ENCODE results near the gene C8B. TPM values are rescaled to one million over a fixed set of nuclear protein-coding genes. Genes with fewer than 3 reads are reported as not detected.
A peak's percentile ranks its signal among the peaks of the same experiment; 100 is the strongest.

The C8B gene
- total RNA-seq, 1 experiment from 2014 or later: not detected

- H2BK20ac ChIP-seq (ENCODE audit: low read depth, low read length, poor library complexity, severe bottlenecking): no peak overlapping the region
- no peak overlapping the region for H3K9ac ChIP-seq (ENCODE audit: extremely low read depth, insufficient read length, low read length)
- no peaks in the 10 kb centered on the region for H3K79me2 ChIP-seq (ENCODE audit: insufficient read depth, low read length)
- H3K14ac ChIP-seq (ENCODE audit: insufficient read depth, low read length): no peak overlapping the region
- H4K8ac ChIP-seq (replicated peaks; ENCODE audit: insufficient read length, low read depth, low read length): no peak overlapping the region
- no peaks in the 10 kb centered on the region for H3K23me2 ChIP-seq (ENCODE audit: insufficient read length, low read depth, low read length, poor library complexity, severe bottlenecking)
- H3K9me3 ChIP-seq (ENCODE audit: control insufficient read depth, low read depth, low read length): no peaks in the 10 kb centered on the region
- no peak overlapping the region for H2AK5ac ChIP-seq (ENCODE audit: insufficient read length, low read length)
- H2BK12ac ChIP-seq (ENCODE audit: insufficient read length, low read depth, low read length): no peak overlapping the region
- H3K36me3 Mint-ChIP-seq (ENCODE audit: insufficient read depth in 1 of 3, low read depth in 3 of 3): no peaks in the 10 kb centered on the region
- no peak overlapping the region for H3K18ac ChIP-seq (ENCODE audit: insufficient read length, low read depth, low read length)
- no peaks in the 10 kb centered on the region for H3K9me3 Mint-ChIP-seq
- no peaks in the 10 kb centered on the region for H4K20me1 ChIP-seq (ENCODE audit: control insufficient read depth, insufficient read depth, insufficient read length)
- H3K4ac ChIP-seq (ENCODE audit: low read depth, low read length): no peak overlapping the region
- no peak overlapping the region for H3K23ac ChIP-seq (ENCODE audit: insufficient read length, low read depth, low read length)
- H4K5ac ChIP-seq (ENCODE audit: insufficient read length, low read depth, low read length): no peak overlapping the region
- H2BK120ac ChIP-seq (ENCODE audit: low read depth, low read length, poor library complexity, severe bottlenecking): no peak overlapping the region
- H3K56ac ChIP-seq (ENCODE audit: insufficient read length, low read depth, low read length): no peak overlapping the region
- DNase-seq: no peak
- H3K79me1 ChIP-seq (ENCODE audit: insufficient read depth, low read depth, low read length, poor library complexity, severe bottlenecking): no peaks in the 10 kb centered on the region
- H2BK15ac ChIP-seq (ENCODE audit: low read depth, low read length): no peak overlapping the region
- no peaks in the 10 kb centered on the region for H3K27me3 ChIP-seq (ENCODE audit: insufficient read depth, low read length)
- H3T11ph ChIP-seq (ENCODE audit: low read length): no peak overlapping the region
- no peaks in the 10 kb centered on the region for H3K4me1 ChIP-seq (ENCODE audit: insufficient read depth, low read length)
- H3K27me3 Mint-ChIP-seq (ENCODE audit: low read depth): peaks cover 12% of the 10 kb centered on the region
- no peak overlapping the region for H4K91ac ChIP-seq (ENCODE audit: insufficient read length, low read depth, low read length)
- H3K27ac ChIP-seq (ENCODE audit: insufficient read length, low read depth, low read length): no peak overlapping the region
- no peak overlapping the region for H2AFZ ChIP-seq (ENCODE audit: low read length)
- no peak for TF ChIP-seq CTCF (conservative IDR thresholded peaks at IDR 0.05)
- no peaks in the 10 kb centered on the region for H3K4me1 Mint-ChIP-seq
- H2BK5ac ChIP-seq (ENCODE audit: insufficient read length, low read length): no peak overlapping the region
- no CpG with 5 or more reads among the region's 1 CpG for WGBS (ENCODE audit: extremely low coverage, insufficient read length, low lambda C conversion rate)
- no peak overlapping the region for H3K4me2 ChIP-seq (ENCODE audit: insufficient read depth, insufficient read length, low read length)
- 0 out of 7 replicates have a peak overlapping the region, but pooled peaks of 1 of the 3 experiments have one; percentile 0 for H3K27ac Mint-ChIP-seq
- no peak overlapping the region for H3K4me3 Mint-ChIP-seq
Measured at GRCh38 chr1:56954664-56955063, 11.2 kb downstream of the C8B start.

Data from H9 (cell line).